ENCODE measurements around the gene SRCIN1. TPM values are rescaled to one million over a fixed set of nuclear protein-coding genes. Genes with fewer than 3 reads are reported as not detected.
"Not testable (repeated sequence)": the region's sequence is repeated elsewhere in the genome, so short reads cannot be mapped to it uniquely, and the experiment has no call there.

SRCIN1 gene
- polyA plus RNA-seq, 4 donors = 0.45 to 9.6 (median 0.99) TPM

GRCh38 chr17:38508570-38508950, 97.2 kb downstream of the SRCIN1 start:
- Histone ChIP-seq H3K9me3 (ENCODE audit: control insufficient read depth in 2 of 2, insufficient read depth in 1 of 2, low read depth in 1 of 2, low read length in 1 of 2) (no peaks in the 10 kb centered on the region), H3K27me3 (ENCODE audit: control insufficient read depth in 3 of 3, insufficient read depth in 3 of 3, low read length in 3 of 3) (peaks cover 6 to 39% (median 8%) of the 10 kb centered on the region in 3 donors), H3K36me3 (ENCODE audit: control insufficient read depth in 3 of 3, insufficient read depth in 2 of 3, low read depth in 1 of 3, low read length in 3 of 3) (peaks cover 0 to 16% (median 0%) of the 10 kb centered on the region in 3 donors), H3K4me1 (ENCODE audit: control insufficient read depth in 3 of 3, insufficient read depth in 2 of 3, low read depth in 1 of 3, low read length in 2 of 3) (peaks cover 0 to 10% (median 0%) of the 10 kb centered on the region in 3 donors), H3K4me3 (ENCODE audit: low read depth in 1 of 3, low read length in 3 of 3) (no peak overlapping the region), H3K27ac (ENCODE audit: low read depth in 1 of 3, low read length in 2 of 3) (no peak overlapping the region)
- no peak for FAIRE-seq
- WGBS, 3 donors = 86 to 92% (median 90%) methylated on average over 6 of the region's 6 CpGs
- no peak for DNase-seq

GRCh38 chr17:38507921-38508569, 97.7 kb downstream of the SRCIN1 start:
- FAIRE-seq (no peak), DNase-seq (no peak)
- Histone ChIP-seq H3K4me1 (ENCODE audit: control insufficient read depth in 3 of 3, insufficient read depth in 2 of 3, low read depth in 1 of 3, low read length in 2 of 3) (peaks cover 0 to 10% (median 0%) of the 10 kb centered on the region in 3 donors), H3K36me3 (ENCODE audit: control insufficient read depth in 3 of 3, insufficient read depth in 2 of 3, low read depth in 1 of 3, low read length in 3 of 3) (peaks cover 0 to 20% (median 0%) of the 10 kb centered on the region in 3 donors), H3K4me3 (ENCODE audit: low read depth in 1 of 3, low read length in 3 of 3) (no peak overlapping the region), H3K9me3 (ENCODE audit: control insufficient read depth in 2 of 2, insufficient read depth in 1 of 2, low read depth in 1 of 2, low read length in 1 of 2) (no peaks in the 10 kb centered on the region), H3K27ac (ENCODE audit: low read depth in 1 of 3, low read length in 2 of 3) (no peak overlapping the region), H3K27me3 (ENCODE audit: control insufficient read depth in 3 of 3, insufficient read depth in 3 of 3, low read length in 3 of 3) (peaks cover 6 to 39% (median 8%) of the 10 kb centered on the region in 3 donors)
- WGBS, 3 donors = 86 to 93% (median 87%) methylated on average over 3 of the region's 3 CpGs

GRCh38 chr17:38507436-38507835, 98.3 kb downstream of the SRCIN1 start:
- Histone ChIP-seq H3K4me3 (ENCODE audit: low read depth in 1 of 3, low read length in 3 of 3) (no peak overlapping the region), H3K9me3 (ENCODE audit: control insufficient read depth in 2 of 2, insufficient read depth in 1 of 2, low read depth in 1 of 2, low read length in 1 of 2) (no peaks in the 10 kb centered on the region), H3K27ac (ENCODE audit: low read depth in 1 of 3, low read length in 2 of 3) (no peak overlapping the region), H3K4me1 (ENCODE audit: control insufficient read depth in 3 of 3, insufficient read depth in 2 of 3, low read depth in 1 of 3, low read length in 2 of 3) (peaks cover 0 to 10% (median 0%) of the 10 kb centered on the region in 3 donors), H3K36me3 (ENCODE audit: control insufficient read depth in 3 of 3, insufficient read depth in 2 of 3, low read depth in 1 of 3, low read length in 3 of 3) (peaks cover 0 to 21% (median 0%) of the 10 kb centered on the region in 3 donors), H3K27me3 (ENCODE audit: control insufficient read depth in 3 of 3, insufficient read depth in 3 of 3, low read length in 3 of 3) (peaks cover 6 to 36% (median 8%) of the 10 kb centered on the region in 3 donors)
- WGBS, 3 donors = 77 to 83% (median 77%) methylated on average over 3 of the region's 3 CpGs
- DNase-seq (no peak), FAIRE-seq (no peak)

GRCh38 chr17:38504216-38504615, 101.5 kb downstream of the SRCIN1 start:
- DNase-seq (no peak), FAIRE-seq (no peak)
- no peaks in the 10 kb centered on the region for H3K9me3 ChIP-seq (ENCODE audit: control insufficient read depth in 2 of 2, insufficient read depth in 1 of 2, low read depth in 1 of 2, low read length in 1 of 2)
- no peaks in the 10 kb centered on the region for H3K4me1 ChIP-seq (ENCODE audit: control insufficient read depth in 3 of 3, insufficient read depth in 2 of 3, low read depth in 1 of 3, low read length in 2 of 3)
- peaks cover 0 to 27% (median 0%) of the 10 kb centered on the region in 3 donors for H3K36me3 ChIP-seq (ENCODE audit: control insufficient read depth in 3 of 3, insufficient read depth in 2 of 3, low read depth in 1 of 3, low read length in 3 of 3)
- 93 to 95% (median 94%) methylated on average over 14 of the region's 14 CpGs for WGBS, 3 donors
- H3K27me3 ChIP-seq (ENCODE audit: control insufficient read depth in 3 of 3, insufficient read depth in 3 of 3, low read length in 3 of 3) = peaks cover 0 to 13% (median 0%) of the 10 kb centered on the region in 3 donors
- H3K4me3 ChIP-seq (ENCODE audit: low read depth in 1 of 3, low read length in 3 of 3) = no peak overlapping the region
- no peak overlapping the region for H3K27ac ChIP-seq (ENCODE audit: low read depth in 1 of 3, low read length in 2 of 3)

- H3K9me3 ChIP-seq (ENCODE audit: control insufficient read depth in 2 of 2, insufficient read depth in 1 of 2, low read depth in 1 of 2, low read length in 1 of 2); FAIRE-seq; H3K4me1 ChIP-seq (ENCODE audit: control insufficient read depth in 3 of 3, insufficient read depth in 2 of 3, low read depth in 1 of 3, low read length in 2 of 3); H3K4me3 ChIP-seq (ENCODE audit: low read depth in 1 of 3, low read length in 3 of 3); H3K27ac ChIP-seq (ENCODE audit: low read depth in 1 of 3, low read length in 2 of 3); DNase-seq; H3K27me3 ChIP-seq (ENCODE audit: control insufficient read depth in 3 of 3, insufficient read depth in 3 of 3, low read length in 3 of 3): not testable (repeated sequence)
- 87 to 98% (median 90%) methylated on average over 13 to 15 of the region's 15 CpGs for WGBS, 3 donors
- H3K36me3 ChIP-seq (ENCODE audit: control insufficient read depth in 3 of 3, insufficient read depth in 2 of 3, low read depth in 1 of 3, low read length in 3 of 3) = peaks cover 0 to 32% (median 0%) of the 10 kb centered on the region in 3 donors
Observed at GRCh38 chr17:38503286-38503913, 102.4 kb downstream of the SRCIN1 start.

GRCh38 chr17:38501718-38502117, 104.0 kb downstream of the SRCIN1 start:
- H3K9me3 ChIP-seq (ENCODE audit: control insufficient read depth in 2 of 2, insufficient read depth in 1 of 2, low read depth in 1 of 2, low read length in 1 of 2); DNase-seq; H3K27ac ChIP-seq (ENCODE audit: low read depth in 1 of 3, low read length in 2 of 3); H3K4me1 ChIP-seq (ENCODE audit: control insufficient read depth in 3 of 3, insufficient read depth in 2 of 3, low read depth in 1 of 3, low read length in 2 of 3); FAIRE-seq; H3K4me3 ChIP-seq (ENCODE audit: low read depth in 1 of 3, low read length in 3 of 3); H3K27me3 ChIP-seq (ENCODE audit: control insufficient read depth in 3 of 3, insufficient read depth in 3 of 3, low read length in 3 of 3): not testable (repeated sequence)
- 92 to 100% (median 95%) methylated on average over 2 of the region's 2 CpGs for WGBS, 3 donors
- peaks cover 0 to 45% (median 0%) of the 10 kb centered on the region in 3 donors for H3K36me3 ChIP-seq (ENCODE audit: control insufficient read depth in 3 of 3, insufficient read depth in 2 of 3, low read depth in 1 of 3, low read length in 3 of 3)

- H3K4me3 ChIP-seq (ENCODE audit: low read depth in 1 of 3, low read length in 3 of 3); H3K27me3 ChIP-seq (ENCODE audit: control insufficient read depth in 3 of 3, insufficient read depth in 3 of 3, low read length in 3 of 3); H3K4me1 ChIP-seq (ENCODE audit: control insufficient read depth in 3 of 3, insufficient read depth in 2 of 3, low read depth in 1 of 3, low read length in 2 of 3); H3K9me3 ChIP-seq (ENCODE audit: control insufficient read depth in 2 of 2, insufficient read depth in 1 of 2, low read depth in 1 of 2, low read length in 1 of 2); H3K27ac ChIP-seq (ENCODE audit: low read depth in 1 of 3, low read length in 2 of 3); DNase-seq; FAIRE-seq: not testable (repeated sequence)
- 85 to 92% (median 88%) methylated on average over 10 of the region's 10 CpGs for WGBS, 3 donors
- peaks cover 0 to 38% (median 0%) of the 10 kb centered on the region in 3 donors for H3K36me3 ChIP-seq (ENCODE audit: control insufficient read depth in 3 of 3, insufficient read depth in 2 of 3, low read depth in 1 of 3, low read length in 3 of 3)
Observed at GRCh38 chr17:38499230-38499629, 106.5 kb downstream of the SRCIN1 start.

GRCh38 chr17:38498353-38498752, 107.4 kb downstream of the SRCIN1 start:
- peaks cover 0 to 43% (median 0%) of the 10 kb centered on the region in 3 donors for H3K36me3 ChIP-seq (ENCODE audit: control insufficient read depth in 3 of 3, insufficient read depth in 2 of 3, low read depth in 1 of 3, low read length in 3 of 3)
- DNase-seq (no peak), FAIRE-seq (no peak)
- no peaks in the 10 kb centered on the region for H3K27me3 ChIP-seq (ENCODE audit: control insufficient read depth in 3 of 3, insufficient read depth in 3 of 3, low read length in 3 of 3)
- H3K4me1 ChIP-seq (ENCODE audit: control insufficient read depth in 3 of 3, insufficient read depth in 2 of 3, low read depth in 1 of 3, low read length in 2 of 3) = no peaks in the 10 kb centered on the region
- H3K4me3 ChIP-seq (ENCODE audit: low read depth in 1 of 3, low read length in 3 of 3) = no peak overlapping the region
- H3K9me3 ChIP-seq (ENCODE audit: control insufficient read depth in 2 of 2, insufficient read depth in 1 of 2, low read depth in 1 of 2, low read length in 1 of 2) = no peaks in the 10 kb centered on the region
- 90 to 91% (median 90%) methylated on average over 9 to 14 of the region's 14 CpGs for WGBS, 3 donors
- H3K27ac ChIP-seq (ENCODE audit: low read depth in 1 of 3, low read length in 2 of 3) = no peak overlapping the region
